ENCODE results near the gene DDX39A.
A peak's percentile ranks its signal among the peaks of the same experiment; 100 is the strongest.
"Not testable (repeated sequence)": the region's sequence is repeated elsewhere in the genome, so short reads cannot be mapped to it uniquely, and the experiment has no call there.

The DDX39A gene

DNA sequence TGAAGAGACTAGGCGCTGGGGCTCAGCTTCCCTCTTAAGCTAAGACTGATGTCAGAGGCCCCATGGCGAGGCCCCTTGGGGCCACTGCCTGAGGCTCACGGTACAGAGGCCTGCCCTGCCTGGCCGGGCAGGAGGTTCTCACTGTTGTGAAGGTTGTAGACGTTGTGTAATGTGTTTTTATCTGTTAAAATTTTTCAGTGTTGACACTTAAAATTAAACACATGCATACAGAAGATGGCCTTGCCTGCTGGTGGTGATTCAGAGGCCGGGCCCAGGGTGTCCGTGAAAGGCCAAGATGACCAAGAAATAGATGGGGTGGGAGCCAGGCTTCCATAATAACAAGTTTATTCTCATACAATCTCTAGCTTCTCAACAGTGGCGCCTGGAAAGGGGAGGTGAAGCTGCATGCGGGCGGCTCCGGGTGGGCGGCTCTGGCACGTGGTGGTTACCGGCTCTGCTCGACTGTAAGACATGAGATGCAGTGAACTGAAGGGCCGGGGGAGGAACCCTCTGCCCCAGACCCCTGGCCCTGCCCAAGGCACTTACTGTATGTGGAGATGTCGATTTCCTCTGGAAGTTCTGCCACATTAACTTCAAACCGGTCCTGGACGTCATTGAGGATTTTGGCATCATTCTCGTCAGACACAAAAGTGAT lies 10.5 kb downstream of the DDX39A start:
- Mint-ChIP-seq H3K4me1 (peaks cover 31 to 39% of the 10 kb centered on the region in 2 donors), H3K36me3 (peaks cover 76 to 79% of the 10 kb centered on the region in 2 donors), H3K27ac (peak overlapping the region; percentile 87), H3K27me3 (no peaks in the 10 kb centered on the region), H3K4me3 (peak overlapping the region in 1 of 2 donors; percentile 39), H3K9me3 (no peaks in the 10 kb centered on the region)
- ATAC-seq (replicated peaks) (peak in 1 of 2 donors; percentile 16), DNase-seq (no peak)

DNA sequence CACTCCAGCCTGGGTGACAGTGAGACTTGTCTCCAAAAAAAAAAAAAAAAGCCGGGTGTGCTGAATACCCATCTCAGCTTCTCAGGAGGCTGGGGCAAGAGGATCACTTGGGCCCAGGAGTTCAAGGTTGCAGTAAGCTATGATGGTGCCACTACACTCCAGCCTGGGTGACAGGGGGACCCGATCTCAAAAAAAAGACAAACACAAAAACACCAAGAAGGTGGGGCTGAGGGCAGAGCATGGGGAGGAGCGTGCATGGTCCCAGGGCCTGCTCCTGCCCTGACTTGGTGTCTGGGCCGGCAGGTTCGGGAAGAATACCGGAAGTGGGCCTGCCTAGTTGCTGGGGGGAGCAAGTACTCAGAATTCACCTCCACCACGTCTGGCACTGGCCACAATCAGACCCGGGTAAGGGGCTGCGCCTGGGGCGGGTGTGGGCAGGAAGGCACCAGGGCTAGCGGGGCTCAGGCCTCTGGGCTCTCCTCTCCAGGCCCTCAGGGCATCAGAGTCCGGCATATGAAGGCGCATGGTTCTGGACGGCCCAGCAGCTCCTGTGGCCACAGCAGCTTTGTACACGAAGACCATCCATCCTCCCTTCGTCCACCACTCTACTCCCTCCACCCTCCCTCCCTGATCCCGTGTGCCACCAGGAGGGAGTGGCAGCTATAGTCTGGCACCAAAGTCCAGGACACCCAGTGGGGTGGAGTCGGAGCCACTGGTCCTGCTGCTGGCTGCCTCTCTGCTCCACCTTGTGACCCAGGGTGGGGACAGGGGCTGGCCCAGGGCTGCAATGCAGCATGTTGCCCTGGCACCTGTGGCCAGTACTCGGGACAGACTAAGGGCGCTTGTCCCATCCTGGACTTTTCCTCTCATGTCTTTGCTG lies 11.3 kb downstream of the DDX39A start:
- Mint-ChIP-seq H3K4me1 (peaks cover 24 to 33% of the 10 kb centered on the region in 2 donors), H3K4me3 (peak overlapping the region; percentile 53 to 57), H3K27me3 (no peaks in the 10 kb centered on the region), H3K36me3 (peaks cover 70 to 75% of the 10 kb centered on the region in 2 donors), H3K27ac (peak overlapping the region; percentile 88), H3K9me3 (no peaks in the 10 kb centered on the region)
- ATAC-seq (replicated peaks): peak in 1 of 2 donors; percentile 1
- DNase-seq: no peak

DNA sequence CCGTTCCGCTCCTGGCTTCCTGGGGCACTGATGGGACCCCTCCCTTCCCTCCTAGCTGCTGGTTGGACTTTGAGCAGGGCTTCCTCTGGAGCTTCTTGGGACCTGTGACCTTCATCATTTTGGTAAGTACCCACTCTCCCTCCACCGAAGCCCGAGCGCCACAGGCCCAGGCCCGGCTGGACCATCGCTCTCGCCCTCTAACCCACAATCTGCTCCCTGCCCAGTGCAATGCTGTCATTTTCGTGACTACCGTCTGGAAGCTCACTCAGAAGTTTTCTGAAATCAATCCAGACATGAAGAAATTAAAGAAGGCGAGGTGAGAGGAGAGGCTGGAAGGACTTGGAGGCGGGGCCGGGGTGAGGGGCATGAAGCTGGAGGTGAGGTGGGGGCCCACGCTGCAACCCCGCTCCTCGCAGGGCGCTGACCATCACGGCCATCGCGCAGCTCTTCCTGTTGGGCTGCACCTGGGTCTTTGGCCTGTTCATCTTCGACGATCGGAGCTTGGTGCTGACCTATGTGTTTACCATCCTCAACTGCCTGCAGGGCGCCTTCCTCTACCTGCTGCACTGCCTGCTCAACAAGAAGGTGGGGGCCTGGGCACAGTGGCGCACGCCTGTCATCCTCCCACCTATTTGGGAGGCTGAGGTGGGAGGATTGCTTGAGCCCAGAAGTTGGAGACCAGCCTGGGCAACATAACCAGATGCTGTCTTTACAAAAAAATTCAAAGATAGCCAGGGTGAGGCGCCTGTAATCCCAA lies 12.3 kb downstream of the DDX39A start:
- Mint-ChIP-seq H3K4me1 (peaks cover 28 to 29% of the 10 kb centered on the region in 2 donors), H3K9me3 (no peaks in the 10 kb centered on the region), H3K27me3 (no peaks in the 10 kb centered on the region), H3K27ac (peak overlapping the region; percentile 33), H3K4me3 (peak overlapping the region in 1 of 2 donors; percentile 3), H3K36me3 (peaks cover 72 to 77% of the 10 kb centered on the region in 2 donors)
- ATAC-seq (replicated peaks) (no peak), DNase-seq (no peak)

- H3K27me3 Mint-ChIP-seq: no peaks in the 10 kb centered on the region
- ATAC-seq (replicated peaks): peak; percentile 62 to 77
- peak; percentile 82 for DNase-seq
- peaks cover 29 to 35% of the 10 kb centered on the region in 2 donors for H3K4me1 Mint-ChIP-seq
- peak overlapping the region in 1 of 2 donors; percentile 23 for H3K4me3 Mint-ChIP-seq
- H3K27ac Mint-ChIP-seq: peak overlapping the region; percentile 91
- H3K9me3 Mint-ChIP-seq: no peaks in the 10 kb centered on the region
- H3K36me3 Mint-ChIP-seq: peaks cover 71 to 78% of the 10 kb centered on the region in 2 donors
Observed at GRCh38 chr19:14405758-14406644, 13.1 kb downstream of the DDX39A start.

- no peaks in the 10 kb centered on the region for H3K9me3 Mint-ChIP-seq
- DNase-seq: no peak
- no peaks in the 10 kb centered on the region for H3K27me3 Mint-ChIP-seq
- H3K27ac Mint-ChIP-seq: peak overlapping the region; percentile 91
- no peak for ATAC-seq (replicated peaks)
- peaks cover 30 to 36% of the 10 kb centered on the region in 2 donors for H3K4me1 Mint-ChIP-seq
- peaks cover 69 to 78% of the 10 kb centered on the region in 2 donors for H3K36me3 Mint-ChIP-seq
- H3K4me3 Mint-ChIP-seq: no peak overlapping the region
Observed at GRCh38 chr19:14405380-14405757, 13.8 kb downstream of the DDX39A start.

DNA sequence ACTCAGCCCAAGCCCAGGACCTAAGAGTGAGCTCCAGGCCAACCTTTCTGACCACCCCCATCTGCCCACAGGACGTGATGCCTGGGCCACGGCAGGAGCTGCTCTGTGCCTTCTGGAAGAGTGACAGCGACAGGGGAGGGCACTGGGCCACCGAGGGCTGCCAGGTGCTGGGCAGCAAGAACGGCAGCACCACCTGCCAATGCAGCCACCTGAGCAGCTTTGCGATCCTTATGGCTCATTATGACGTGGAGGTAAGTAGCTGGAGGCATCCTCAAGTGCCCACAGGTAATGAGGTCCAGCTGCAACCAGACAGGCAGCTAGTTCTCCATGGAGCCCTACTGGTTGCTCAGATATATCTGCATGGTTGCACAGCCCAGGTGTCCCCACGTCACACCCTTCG lies 14.8 kb downstream of the DDX39A start:
- peaks cover 64 to 67% of the 10 kb centered on the region in 2 donors for H3K36me3 Mint-ChIP-seq
- DNase-seq: no peak
- H3K27me3 Mint-ChIP-seq: no peaks in the 10 kb centered on the region
- H3K4me3 Mint-ChIP-seq: no peak overlapping the region
- peak overlapping the region; percentile 37 for H3K27ac Mint-ChIP-seq
- H3K9me3 Mint-ChIP-seq: no peaks in the 10 kb centered on the region
- peaks cover 29 to 30% of the 10 kb centered on the region in 2 donors for H3K4me1 Mint-ChIP-seq
- no peak for ATAC-seq (replicated peaks)

- not testable (repeated sequence) for H3K27ac Mint-ChIP-seq; H3K27me3 Mint-ChIP-seq; ATAC-seq (replicated peaks); DNase-seq; H3K9me3 Mint-ChIP-seq; H3K4me3 Mint-ChIP-seq
- H3K4me1 Mint-ChIP-seq: peaks cover 26% of the 10 kb centered on the region in 2 donors
- peaks cover 62 to 67% of the 10 kb centered on the region in 2 donors for H3K36me3 Mint-ChIP-seq
Observed at GRCh38 chr19:14403145-14403930, 15.8 kb downstream of the DDX39A start.

- peaks cover 61 to 70% of the 10 kb centered on the region in 2 donors for H3K36me3 Mint-ChIP-seq
- peak overlapping the region in 1 of 2 donors; percentile 50 for H3K4me3 Mint-ChIP-seq
- DNase-seq (no peak), ATAC-seq (replicated peaks) (no peak)
- peak overlapping the region; percentile 28 for H3K27ac Mint-ChIP-seq
- H3K9me3 Mint-ChIP-seq: no peaks in the 10 kb centered on the region
- peaks cover 24% of the 10 kb centered on the region in 2 donors for H3K4me1 Mint-ChIP-seq
- no peaks in the 10 kb centered on the region for H3K27me3 Mint-ChIP-seq
Observed at GRCh38 chr19:14402332-14403144, 16.6 kb downstream of the DDX39A start.

DNA sequence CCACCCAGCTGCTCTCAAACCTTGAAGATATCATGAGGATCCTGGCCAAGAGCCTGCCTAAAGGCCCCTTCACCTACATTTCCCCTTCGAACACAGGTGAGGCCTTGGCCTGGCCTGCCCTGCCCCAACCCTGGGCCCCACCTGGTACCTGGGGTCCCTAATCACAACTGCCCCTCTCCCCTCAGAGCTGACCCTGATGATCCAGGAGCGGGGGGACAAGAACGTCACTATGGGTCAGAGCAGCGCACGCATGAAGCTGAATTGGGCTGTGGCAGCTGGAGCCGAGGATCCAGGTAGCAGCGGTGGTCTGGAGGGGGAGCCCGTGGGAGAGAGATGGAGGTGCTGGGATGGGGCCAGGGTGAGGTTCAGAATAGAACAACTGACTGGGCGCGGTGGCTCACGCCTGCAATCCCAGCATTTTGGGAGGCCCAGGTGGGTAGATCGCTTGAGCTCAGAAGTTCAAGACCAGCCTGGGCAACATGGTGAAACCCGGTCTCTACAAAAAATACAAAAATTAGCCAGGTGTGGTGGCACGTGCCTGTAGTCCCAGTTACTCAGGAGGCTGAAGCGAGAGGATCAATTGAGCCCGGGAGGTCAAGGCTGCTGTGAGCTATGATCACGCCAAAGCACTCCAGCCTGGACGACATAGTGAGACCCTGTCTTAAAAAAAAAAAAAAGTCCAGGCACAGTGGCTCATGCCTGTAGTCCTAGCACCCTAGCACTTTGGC lies 17.5 kb downstream of the DDX39A start:
- Mint-ChIP-seq H3K4me1 (peaks cover 17 to 21% of the 10 kb centered on the region in 2 donors), H3K36me3 (peaks cover 57 to 70% of the 10 kb centered on the region in 2 donors), H3K4me3 (peak overlapping the region in 1 of 2 donors; percentile 32), H3K9me3 (no peaks in the 10 kb centered on the region), H3K27ac (peak overlapping the region; percentile 93), H3K27me3 (no peaks in the 10 kb centered on the region)
- ATAC-seq (replicated peaks) (no peak), DNase-seq (no peak)

- peak overlapping the region; percentile 93 for H3K27ac Mint-ChIP-seq
- peak; percentile 66 to 77 for ATAC-seq (replicated peaks)
- no peak overlapping the region for H3K4me3 Mint-ChIP-seq
- DNase-seq: peak; percentile 45
- H3K4me1 Mint-ChIP-seq: peaks cover 13 to 18% of the 10 kb centered on the region in 2 donors
- peaks cover 58 to 70% of the 10 kb centered on the region in 2 donors for H3K36me3 Mint-ChIP-seq
- no peaks in the 10 kb centered on the region for H3K9me3 Mint-ChIP-seq
- H3K27me3 Mint-ChIP-seq: no peaks in the 10 kb centered on the region
Observed at GRCh38 chr19:14400951-14401431, 18.1 kb downstream of the DDX39A start.

GRCh38 chr19:14397168-14397567 lies 22.0 kb downstream of the DDX39A start:
- not testable (repeated sequence) for ATAC-seq (replicated peaks)
- peaks cover 57 to 68% of the 10 kb centered on the region in 2 donors for H3K36me3 Mint-ChIP-seq

More at GRCh38 chr19:14397168-14397567, 22.0 kb downstream of the DDX39A start:
- not testable (repeated sequence) for DNase-seq, H3K4me3 Mint-ChIP-seq, H3K27me3 Mint-ChIP-seq, H3K9me3 Mint-ChIP-seq
- Mint-ChIP-seq H3K27ac (peak overlapping the region; percentile 15), H3K4me1 (peaks cover 6 to 13% of the 10 kb centered on the region in 2 donors)
